Lower leg skin (tissue), 4 donors: Measurements from ENCODE around the gene SLC7A10. TPM values are rescaled to one million over a fixed set of nuclear protein-coding genes. Genes with fewer than 3 reads are reported as not detected.

ENCODE experiments used
- DNase-seq, 2 donors: peaks; one replicate each; pipeline ENCODE4 v3.0.0-alpha.2; 2019; ENCODE audit warnings: low spot score in 2 of 2
- H3K4me3 ChIP-seq: fragments of 200-600 bp; sonication (generic); 2 replicates; pipeline ENCODE4 v1.5.1; 2017; ENCODE audit warnings: mild to moderate bottlenecking, low read depth; ENCODE audit not compliant: poor library complexity, severe bottlenecking
- POLR2A ChIP-seq, 2 donors: fragments of 450-650 bp; IDR thresholded peaks; one replicate each; pipeline ENCODE4 v1.6.1; 2016 to 2017; ENCODE audit warnings: antibody characterized with exemption in 2 of 2, mild to moderate bottlenecking in 1 of 2, moderate library complexity in 1 of 2
- WGBS, 2 donors: methylation state at CpG; one replicate each; pipeline ENCODE4 v1.1.5; 2018; 5-methylcytosine and 5-hydroxymethylcytosine counted together
- intact Hi-C: fragments of 100-400 bp; cut with DNase I; formaldehyde crosslinking; loops from one replicate; pipeline ENCODE4 v1.15.0; 2023; ENCODE audit warnings: low total_unique reads
- total RNA-seq, 4 donors: library from RNA; depleted of rRNA; stranded (reverse); fragments of >200 nt; gene quantifications; one replicate each; pipeline ENCODE4 v1.1.0, GENCODE V29; 2016
- TF ChIP-seq, protein P1 (sequence below), 3 donors: fragments of 450-650 bp; IDR thresholded peaks; one replicate each; pipeline ENCODE4 v1.5.1; 2016; ENCODE audit warnings: antibody characterized with exemption in 3 of 3, mild to moderate bottlenecking in 3 of 3, moderate library complexity in 2 of 3

Gene SLC7A10
- total RNA-seq, 4 donors from 2014 or later = 0.62 TPM; not detected in 3

GRCh38 chr19:33231511-33231910 is 5.9 kb upstream of the SLC7A10 start:
- TF ChIP-seq, protein P1, sequence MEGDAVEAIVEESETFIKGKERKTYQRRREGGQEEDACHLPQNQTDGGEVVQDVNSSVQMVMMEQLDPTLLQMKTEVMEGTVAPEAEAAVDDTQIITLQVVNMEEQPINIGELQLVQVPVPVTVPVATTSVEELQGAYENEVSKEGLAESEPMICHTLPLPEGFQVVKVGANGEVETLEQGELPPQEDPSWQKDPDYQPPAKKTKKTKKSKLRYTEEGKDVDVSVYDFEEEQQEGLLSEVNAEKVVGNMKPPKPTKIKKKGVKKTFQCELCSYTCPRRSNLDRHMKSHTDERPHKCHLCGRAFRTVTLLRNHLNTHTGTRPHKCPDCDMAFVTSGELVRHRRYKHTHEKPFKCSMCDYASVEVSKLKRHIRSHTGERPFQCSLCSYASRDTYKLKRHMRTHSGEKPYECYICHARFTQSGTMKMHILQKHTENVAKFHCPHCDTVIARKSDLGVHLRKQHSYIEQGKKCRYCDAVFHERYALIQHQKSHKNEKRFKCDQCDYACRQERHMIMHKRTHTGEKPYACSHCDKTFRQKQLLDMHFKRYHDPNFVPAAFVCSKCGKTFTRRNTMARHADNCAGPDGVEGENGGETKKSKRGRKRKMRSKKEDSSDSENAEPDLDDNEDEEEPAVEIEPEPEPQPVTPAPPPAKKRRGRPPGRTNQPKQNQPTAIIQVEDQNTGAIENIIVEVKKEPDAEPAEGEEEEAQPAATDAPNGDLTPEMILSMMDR (IDR thresholded peaks at IDR 0.05) = no peak
- TF ChIP-seq POLR2A (IDR thresholded peaks at IDR 0.05) = no peak
- H3K4me3 ChIP-seq = no peak overlapping the region
- intact Hi-C loops = loop anchor here (10.0 kb wide), 1 partner anchor 73 kb away; the partner anchor contains the start of gene CEBPA
- 57 to 62% methylated on average over 5 of the region's 5 CpGs for WGBS, 2 donors
- DNase-seq = no peak

DNA sequence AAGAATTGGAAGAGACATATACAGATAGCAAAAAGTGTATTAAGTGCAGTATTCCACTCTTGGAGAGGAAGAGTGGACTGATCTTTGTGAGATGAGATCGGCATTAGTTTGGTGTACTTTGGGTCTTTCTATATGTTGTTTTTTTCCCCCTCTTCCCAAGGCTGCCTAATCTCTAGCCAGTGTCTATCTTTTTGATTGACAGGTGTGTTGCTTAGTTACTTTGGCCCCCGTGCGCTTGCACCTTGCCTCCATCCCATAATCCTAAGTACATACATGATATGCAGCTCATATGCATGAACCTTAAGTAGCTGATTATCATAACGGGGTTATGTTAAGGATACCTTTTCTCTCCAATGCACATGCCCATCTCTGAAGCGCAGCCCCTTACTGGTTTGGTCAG is 4.3 kb upstream of the SLC7A10 start:
- no peak for DNase-seq
- intact Hi-C loops = loop anchor here (10.0 kb wide), 1 partner anchor 75 kb away; the partner anchor contains the start of gene CEBPA
- no peak overlapping the region for H3K4me3 ChIP-seq
- 83 to 84% methylated on average over 5 of the region's 5 CpGs for WGBS, 2 donors
- TF ChIP-seq, protein P1 (IDR thresholded peaks at IDR 0.05) = no peak
- no peak for TF ChIP-seq POLR2A (IDR thresholded peaks at IDR 0.05)

DNA sequence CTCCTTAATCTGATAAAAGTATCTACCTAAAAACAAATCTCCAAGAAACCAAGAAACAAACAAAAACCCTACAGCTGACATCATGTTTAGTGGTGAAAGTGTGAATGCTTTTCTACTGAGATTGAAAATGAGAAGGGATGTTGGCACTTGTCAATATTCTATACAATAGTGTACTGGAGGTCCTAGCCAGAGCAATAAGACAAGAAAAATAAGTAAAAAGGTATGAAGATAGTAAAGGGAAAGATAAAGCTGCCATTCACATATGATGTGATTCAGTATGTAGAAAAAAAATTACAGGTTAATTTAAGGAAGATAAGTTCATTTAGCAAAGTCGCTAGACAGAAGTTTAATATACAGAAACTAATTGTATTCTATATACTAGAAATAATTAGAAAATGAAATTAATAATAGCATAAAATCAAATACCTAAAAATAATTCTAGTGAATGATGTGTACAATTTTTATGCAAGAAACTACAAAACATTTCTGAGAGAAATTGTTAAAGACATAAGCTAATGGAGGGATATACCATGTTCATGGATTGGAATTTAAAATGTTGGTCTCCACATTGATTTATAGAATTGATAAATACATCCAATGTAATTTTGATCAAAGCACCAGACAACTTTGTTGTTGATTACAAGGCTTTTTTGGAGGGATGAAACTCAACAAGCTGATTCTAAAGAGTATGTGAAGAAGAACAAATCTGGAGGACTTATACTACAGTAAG is 2.4 kb upstream of the SLC7A10 start:
- intact Hi-C loops = no loop called here
- 93% methylated on average over 1 of the region's 1 CpG for WGBS, 2 donors
- no peak overlapping the region for H3K4me3 ChIP-seq
- TF ChIP-seq, protein P1 (IDR thresholded peaks at IDR 0.05) = no peak
- TF ChIP-seq POLR2A (IDR thresholded peaks at IDR 0.05) = no peak
- no peak for DNase-seq

DNA sequence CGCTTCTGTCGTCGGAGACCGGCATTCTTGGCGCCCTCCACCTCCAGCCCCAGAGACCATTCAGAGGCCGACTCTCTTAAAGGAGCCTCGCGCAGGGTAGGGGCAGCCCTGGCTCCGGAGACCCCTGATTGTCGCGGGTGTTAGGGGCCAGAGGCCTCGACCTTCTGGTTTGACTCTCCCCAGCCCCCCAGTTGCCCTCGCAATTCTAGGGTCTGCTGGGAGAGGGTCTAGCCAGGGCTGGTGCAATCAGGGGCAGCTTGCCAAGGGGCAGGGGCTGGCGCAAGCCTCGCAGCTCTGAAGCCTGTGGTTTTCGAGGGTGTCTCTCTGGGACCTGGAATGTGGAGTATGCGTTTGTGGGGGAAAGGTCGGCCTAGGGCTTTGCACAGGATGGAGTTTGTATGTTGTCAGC is 1.6 kb upstream of the SLC7A10 start:
- no peak overlapping the region for H3K4me3 ChIP-seq
- DNase-seq = no peak
- intact Hi-C loops = no loop called here
- no peak for TF ChIP-seq POLR2A (IDR thresholded peaks at IDR 0.05)
- TF ChIP-seq, protein P1 (IDR thresholded peaks at IDR 0.05) = no peak
- WGBS, 2 donors = 26 to 29% methylated on average over 18 of the region's 18 CpGs

- intact Hi-C loops = no loop called here
- no peak for TF ChIP-seq POLR2A (IDR thresholded peaks at IDR 0.05)
- TF ChIP-seq, protein P1 (IDR thresholded peaks at IDR 0.05) = no peak
- no peak overlapping the region for H3K4me3 ChIP-seq
- DNase-seq = no peak
- 4% methylated on average over 45 to 47 of the region's 66 CpGs for WGBS, 2 donors
Measured at GRCh38 chr19:33226550-33227241, 1.0 kb upstream of the SLC7A10 start.
